HG03064 (cell line): ENCODE data around the gene FMO2.

Source experiments
- ATAC-seq: cut with Tn5 transposase; IDR thresholded peaks from one replicate; pipeline ENCODE4 v1.9.1; 2021; ENCODE audit warnings: low read depth; ENCODE audit not compliant: unreplicated experiment

The FMO2 gene

DNA sequence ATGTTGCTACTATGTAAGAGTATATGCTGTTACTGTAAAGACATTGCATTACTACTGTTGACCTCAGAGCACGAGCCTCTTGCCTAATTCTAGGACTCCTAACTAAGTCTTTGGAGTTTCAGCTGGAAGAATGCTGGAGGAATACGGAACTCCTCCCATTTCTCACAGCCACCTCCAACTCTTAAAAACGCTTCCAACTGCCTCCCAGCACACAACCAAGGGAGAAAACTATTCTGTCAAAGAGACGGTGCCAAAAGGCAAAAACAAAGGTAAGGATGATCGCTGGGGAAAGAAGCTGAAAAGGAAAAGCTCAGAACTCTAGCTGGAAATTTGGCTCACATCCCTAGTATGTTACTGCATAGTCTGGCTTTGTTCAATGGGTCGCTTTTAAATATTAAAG is at the start of gene FMO2:
Gene FMO2, plus strand, starts transcription at position 210 of the 400 bp plus-strand sequence. CDS start 414 bp downstream, outside the sequence.
- ATAC-seq: no peak

GRCh38 chr1:171137580-171137979 is 47.5 kb upstream of the FMO2 start:
- no peak for ATAC-seq

- ATAC-seq: no peak
Measured at GRCh38 chr1:171138980-171139379, 46.1 kb upstream of the FMO2 start.

DNA sequence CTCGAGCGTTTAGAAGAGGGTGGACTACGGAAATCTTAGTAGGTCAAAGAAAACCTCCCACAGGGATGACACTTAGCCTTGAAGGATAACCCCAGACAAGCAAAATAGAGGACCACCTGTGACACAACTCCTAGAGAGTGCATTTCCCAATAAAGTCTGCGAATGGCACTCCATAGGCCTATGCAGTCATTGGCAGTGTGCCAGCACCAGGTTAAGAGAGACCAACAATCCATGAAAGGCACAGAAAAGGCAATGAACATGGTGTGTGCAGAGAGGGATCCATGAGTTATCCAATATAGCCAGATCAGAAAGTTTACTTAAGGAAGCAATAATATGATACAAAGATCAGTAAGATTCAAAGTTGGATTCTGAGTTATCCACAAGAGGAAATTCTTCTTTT is 45.2 kb upstream of the FMO2 start:
- no peak for ATAC-seq

DNA sequence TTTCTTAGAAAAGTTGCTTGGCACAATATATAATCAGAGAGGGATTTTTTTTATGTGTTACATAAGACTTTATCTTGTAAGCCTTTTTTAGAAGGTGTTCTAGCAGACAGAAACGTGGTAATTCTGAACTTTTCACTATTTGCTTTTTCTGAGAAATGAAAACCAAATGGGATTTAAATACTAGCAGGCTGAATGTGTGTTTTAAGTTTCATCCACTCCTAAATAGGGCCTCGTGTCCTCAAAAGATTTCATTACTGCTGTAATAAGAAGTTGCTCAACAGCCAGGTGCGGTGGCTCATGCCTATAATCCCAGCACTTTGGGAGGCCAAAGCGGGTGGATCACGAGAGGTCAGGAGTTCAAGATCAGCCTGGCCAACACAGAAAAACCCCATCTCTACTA is 44.7 kb upstream of the FMO2 start:
- ATAC-seq: no peak

DNA sequence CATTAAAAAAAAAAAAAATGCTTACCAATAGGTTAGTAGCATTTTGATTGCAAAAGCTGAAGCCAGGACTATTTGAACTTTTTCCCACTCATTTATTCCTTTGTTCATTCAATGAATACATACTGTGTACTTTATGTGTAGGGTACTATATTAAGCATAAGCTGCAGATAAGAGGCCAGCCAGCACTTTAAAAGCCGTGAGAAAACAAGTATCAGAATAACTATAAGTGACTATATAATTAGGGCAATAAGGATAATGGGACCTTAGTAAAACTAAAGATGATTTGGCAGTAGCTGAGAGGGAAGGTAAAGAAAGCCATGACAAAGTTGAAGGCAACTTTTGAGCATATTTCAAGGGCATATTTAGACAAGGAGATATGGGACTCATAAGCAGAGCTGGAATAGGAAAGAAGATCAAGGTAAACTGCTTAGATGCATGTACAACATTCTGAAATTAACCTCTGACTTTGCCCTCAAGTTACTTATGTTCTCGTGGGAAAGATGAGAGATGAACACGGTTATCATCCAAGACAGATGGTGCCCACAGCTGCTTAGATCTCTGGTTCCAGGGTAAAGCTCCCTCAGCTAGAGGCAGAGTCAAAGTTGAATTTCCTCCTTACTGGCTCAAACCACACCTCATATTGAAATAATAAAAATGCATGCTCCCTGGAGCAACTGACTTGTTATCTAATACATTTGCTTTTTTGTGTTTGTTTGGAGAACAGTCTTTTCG is 44.0 kb upstream of the FMO2 start:
- ATAC-seq: no peak

DNA sequence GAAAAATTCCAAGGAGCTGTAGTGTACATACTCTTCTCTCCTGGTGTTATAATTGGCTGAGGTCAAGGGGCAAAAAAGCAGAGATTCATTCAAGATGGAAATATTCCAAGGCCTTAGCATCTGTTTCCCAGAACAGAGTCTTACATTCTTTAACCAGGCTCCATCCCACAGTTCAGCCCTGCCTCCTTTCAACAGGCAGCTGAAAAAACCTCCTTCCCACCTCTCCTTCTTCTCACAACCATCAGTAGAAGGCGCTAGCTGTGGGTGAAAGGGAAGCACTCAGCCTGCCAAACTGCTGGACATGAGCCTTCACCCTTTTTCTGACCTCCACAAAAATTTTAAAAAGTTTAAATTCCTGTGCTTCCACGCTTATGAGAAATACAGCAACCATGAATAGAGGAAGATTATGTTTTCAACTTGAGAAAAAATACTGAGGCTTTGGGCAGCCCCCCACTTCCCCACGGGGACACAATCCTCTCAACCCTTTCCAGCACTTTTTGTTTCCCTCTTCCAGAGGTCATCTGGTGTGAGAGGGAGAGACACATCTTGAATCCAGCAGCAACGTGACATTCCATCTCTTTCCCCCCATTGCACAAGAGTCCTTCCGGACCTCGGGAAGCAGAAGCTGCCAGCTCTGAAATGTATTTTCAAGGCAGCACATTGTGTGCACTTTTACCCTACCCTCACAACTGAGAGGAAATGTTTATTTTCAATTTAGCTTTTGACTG is 43.2 kb upstream of the FMO2 start:
- ATAC-seq: no peak

DNA sequence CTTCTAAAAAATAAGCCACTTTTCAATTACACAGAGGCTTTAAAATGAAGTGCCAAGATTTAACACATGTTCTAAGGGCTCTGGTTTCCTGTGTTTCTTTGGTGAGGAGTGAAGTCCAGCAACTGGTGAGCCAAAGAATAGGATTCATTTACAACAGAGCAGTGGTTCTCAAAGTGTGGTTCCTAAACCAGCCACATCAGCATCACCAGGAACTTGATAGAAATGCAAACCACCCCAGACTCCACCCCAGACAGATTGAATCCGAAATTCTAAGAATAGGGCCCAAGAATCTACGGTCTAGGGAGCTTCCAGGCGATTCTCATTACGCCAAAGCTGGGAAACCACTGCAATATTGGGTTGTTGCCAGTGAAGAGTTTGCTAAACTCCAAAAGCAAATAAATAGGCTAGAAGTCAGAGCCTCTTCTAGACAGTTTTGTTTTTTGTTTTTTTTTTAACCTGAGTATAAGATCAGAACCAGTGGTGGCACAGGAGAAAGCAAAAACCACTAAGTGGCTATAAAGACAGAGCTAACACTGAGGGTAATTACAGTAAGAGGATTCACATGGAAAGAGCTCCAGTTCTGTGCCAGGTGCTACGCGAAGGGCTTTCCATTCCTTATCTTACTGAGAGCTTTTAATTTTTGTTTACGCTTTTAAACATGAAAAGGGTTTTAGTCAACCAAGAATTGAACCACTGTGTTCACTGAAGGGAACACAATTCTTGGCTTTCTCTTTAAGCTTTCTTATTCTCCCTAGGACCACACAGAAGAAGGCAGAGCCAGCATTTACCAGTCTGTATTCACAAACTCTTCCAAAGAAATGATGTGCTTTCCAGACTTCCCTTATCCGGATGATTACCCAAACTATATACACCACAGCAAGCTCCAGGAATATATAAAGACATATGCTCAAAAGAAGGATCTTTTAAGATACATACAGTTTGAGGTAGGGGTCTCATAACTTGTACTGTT is 42.4 kb upstream of the FMO2 start:
- ATAC-seq: no peak

DNA sequence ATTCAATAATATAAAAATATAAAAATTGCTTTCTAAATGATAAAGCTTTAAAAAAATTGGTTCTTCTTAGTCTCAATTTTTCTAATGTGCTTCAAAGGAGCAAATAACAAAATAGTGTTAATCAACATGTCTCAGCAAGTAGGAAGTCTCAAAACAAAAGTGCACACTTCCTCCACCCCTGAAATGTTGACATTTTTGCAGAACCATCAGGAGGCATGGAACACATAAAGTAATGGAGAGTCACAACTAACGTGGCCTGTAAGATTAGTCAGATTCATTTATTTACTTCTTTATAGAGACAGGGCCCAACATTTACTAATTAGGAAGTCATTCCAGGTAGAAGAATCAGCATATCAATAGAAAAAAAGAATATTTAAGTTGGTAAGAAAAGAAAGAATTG is 34.9 kb upstream of the FMO2 start:
- no peak for ATAC-seq

DNA sequence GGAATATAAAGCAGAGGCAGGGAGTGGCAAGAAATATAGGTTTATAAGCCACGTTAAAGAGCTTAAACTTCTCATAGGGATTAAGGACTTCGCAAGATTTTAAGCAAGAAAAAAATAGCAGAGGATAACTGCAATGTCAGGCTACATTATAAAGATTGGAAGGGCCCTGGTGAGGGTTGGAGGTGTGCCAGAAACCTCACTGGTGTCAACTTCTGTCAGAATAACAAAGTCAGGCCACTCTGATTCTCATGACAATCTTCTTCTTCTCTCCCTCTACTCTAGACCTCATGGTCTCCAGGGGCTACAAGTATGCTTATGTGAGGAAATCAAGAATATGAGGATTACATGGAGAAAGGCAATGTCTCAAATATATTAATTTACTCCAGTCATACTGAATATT is 32.6 kb upstream of the FMO2 start:
- no peak for ATAC-seq

DNA sequence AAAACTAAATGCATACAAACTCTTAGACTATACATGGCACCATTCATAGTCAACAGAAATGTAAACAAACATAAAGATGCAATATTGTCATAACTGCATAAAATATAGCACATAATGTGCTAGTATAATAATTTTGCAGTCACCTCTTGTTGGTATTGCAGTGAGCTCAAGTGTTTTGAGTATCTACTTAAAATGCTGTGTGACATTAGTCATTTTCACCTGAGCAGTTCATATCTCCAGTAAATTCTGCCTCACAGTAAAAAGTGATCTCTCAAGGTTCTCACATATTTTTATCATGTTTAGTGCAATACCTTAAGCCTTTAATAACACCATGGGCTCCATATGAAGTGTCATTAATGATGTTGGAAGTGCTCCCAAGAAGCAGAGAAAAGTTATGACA is 29.6 kb upstream of the FMO2 start:
- no peak for ATAC-seq

GRCh38 chr1:171158096-171158495 is 27.0 kb upstream of the FMO2 start:
- ATAC-seq: no peak

DNA sequence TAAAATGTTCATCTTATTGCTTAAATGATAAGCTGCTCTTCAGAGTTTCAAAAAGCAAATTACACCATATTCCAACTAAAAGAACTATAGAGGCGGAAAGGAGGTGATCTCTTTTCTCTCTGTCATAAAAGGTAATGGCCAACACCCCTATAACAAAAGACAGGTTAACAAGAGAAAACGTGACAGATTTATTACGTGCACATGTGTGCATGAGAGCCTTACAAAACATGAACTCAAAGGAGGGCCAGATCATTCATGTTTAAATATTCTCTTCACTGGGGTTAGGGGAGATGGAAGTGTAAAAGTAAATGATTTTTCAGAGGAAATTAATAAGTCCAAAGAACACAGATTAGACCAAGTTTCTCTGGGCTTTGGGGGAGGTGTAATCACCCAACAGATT is 26.5 kb upstream of the FMO2 start:
- no peak for ATAC-seq

DNA sequence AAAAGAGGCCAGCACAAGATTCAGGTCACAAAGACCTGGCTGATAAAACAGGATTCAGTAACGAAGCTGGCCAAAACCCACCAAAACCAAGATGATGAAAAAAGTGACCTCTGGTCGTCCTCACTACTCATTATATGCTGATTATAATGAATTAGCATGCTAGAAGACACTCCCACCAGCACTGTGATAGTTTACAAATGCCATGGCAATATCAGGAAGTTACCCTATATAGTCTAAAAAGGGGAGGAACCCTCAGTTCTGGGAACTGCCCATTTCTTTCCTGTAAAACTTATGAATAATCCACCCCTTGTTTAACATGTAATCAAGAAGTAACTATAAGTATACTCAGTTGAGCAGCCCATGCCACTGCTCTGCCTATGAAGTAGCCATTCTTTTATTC is 26.0 kb upstream of the FMO2 start:
- no peak for ATAC-seq

DNA sequence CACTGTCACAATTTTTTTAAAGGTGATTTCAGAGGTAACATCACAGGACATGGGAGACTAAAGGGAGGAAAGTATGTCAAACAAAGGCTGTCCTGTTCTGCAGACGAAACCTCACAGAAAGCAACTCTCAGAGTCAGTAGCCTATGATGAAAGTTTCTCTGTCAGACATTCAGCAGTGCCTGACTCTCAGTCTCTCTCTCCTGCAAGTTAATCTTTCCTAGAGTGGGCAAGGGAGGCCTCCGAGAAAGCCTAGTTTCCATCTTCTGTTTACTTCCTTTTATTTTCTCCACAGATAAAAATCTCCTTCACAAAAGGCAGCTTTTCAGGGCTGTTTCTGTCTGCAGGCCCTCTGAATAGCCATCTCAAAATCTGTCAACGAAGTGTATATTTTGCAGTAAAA is 24.9 kb upstream of the FMO2 start:
- ATAC-seq: no peak

DNA sequence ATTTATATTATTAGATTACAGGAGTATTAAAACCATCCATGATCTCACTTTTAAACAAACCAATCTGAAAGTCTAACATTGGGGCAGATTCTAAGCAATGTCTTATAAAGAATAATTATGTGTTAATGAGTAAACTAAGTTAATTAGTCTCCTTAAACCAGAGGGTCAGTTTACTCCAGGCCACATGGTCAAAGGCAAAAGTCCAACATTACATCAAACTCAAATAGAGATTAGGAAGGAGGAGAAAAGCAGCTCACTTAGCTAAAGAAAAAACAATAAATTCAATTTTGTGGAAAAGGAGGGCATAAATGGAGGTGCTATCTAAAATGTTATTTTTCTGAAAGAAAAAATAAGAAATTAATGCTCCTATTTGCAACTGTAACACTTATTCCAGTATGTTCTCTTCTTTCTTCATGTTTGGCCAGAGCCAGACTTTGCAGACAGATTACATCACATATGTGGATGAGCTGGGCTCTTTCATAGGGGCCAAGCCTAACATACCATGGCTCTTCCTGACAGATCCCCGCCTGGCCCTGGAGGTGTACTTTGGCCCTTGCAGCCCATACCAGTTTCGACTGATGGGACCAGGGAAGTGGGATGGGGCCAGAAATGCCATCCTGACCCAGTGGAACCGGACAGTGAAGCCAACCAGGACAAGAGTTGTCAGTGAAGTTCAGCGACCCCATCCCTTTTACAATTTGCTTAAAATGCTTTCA is 24.3 kb upstream of the FMO2 start:
- no peak for ATAC-seq

DNA sequence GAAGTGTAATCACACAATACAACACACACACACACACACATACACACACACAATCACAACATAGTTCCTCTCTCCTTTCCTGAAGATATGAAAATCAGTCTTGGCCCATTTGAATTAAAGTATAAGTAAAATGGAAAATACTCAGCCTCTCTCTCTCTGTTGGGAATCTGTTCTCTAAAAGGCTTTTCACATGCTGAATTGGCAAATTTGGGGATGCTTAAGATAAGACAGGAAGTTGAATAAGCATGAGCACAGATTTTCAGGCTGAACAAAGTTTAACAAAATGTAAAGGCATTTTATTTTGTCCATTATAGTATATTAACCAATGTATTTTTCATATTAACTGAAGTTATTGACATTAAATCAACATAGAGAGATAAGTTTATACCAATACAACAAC is 23.7 kb upstream of the FMO2 start:
- ATAC-seq: no peak

DNA sequence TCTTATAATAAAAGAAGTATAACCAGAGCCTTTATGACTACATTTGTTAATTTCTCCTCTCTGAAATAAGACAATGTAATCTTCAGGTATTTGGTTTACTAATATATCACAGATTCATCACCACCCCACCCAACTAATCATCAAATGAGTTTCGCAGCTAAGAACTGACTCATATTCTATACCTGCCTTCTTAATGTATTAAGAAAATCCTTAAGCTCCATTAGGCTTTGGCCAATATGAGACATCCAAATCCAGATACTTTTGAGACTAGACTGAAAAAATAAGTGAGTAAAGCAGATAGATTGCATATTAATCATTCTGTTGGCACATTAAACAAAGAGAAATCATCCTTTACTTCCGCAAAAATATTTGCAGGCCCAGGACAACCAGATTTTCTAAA is 18.7 kb upstream of the FMO2 start:
- no peak for ATAC-seq

DNA sequence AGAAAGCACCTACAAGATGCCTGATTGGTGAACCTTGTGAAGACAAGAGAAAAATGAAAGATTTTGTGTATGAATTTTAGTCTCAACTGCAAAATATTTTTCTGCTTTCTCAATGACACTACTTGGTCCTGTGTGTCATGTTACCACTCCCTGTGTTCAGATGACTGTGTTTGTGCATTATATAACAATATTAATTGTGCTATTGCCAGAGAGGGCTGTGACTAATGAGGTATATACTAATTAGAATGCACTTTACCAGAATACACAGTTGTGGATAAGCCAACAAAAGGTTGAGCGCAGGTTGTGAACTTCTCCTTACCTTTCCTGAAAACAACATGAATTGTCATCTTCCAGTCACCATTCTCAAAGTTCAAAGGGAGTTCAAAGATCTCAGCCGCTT is 17.3 kb upstream of the FMO2 start:
- no peak for ATAC-seq

DNA sequence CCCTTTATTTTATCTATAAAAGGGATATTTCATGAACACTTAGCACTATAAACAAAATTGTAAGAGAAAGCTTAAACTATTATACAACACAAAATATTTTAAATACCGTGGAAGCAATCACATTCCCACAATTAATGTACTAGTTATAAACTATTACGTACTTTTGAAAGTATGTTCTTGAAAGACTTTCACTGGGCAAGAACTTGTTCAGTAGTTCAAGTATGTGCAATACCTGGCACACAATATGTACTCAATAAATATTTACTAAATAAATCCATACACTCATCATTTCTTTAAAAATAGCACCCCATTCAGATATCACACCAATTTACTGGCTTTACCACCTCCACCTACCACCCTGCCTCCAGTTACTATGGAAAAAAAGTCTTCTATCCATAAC is 12.6 kb upstream of the FMO2 start:
- ATAC-seq: no peak

DNA sequence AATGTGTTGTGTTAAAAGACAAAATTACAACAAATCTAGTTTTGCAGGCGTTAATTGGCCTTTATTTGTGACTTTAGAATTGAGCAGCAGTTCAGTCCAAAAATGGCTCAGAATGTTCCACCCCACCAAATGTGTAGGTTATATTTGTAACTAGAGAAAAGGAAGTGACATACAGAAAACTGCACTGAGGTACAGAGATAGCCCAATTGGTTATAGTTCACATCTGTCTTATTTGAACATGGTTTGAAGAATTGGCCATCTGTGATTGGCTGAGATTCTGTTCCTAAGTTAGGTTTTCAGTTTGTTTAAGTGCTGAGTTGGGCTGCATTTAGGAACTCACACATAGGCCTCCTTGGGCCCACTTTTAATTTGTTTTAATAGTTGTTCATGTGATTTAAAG is 12.0 kb upstream of the FMO2 start:
- no peak for ATAC-seq
